ENCODE results near the gene KMT2E.

Gene KMT2E

GRCh38 chr7:105132335-105132734 is 118.3 kb downstream of the KMT2E start:
- Histone ChIP-seq H3K27me3 (ENCODE audit: control insufficient read depth, low read length) (no peaks in the 10 kb centered on the region), H3K79me2 (ENCODE audit: control insufficient read depth, low read length) (no peaks in the 10 kb centered on the region), H3K36me3 (ENCODE audit: control insufficient read depth, low read length) (no peaks in the 10 kb centered on the region), H3K4me1 (ENCODE audit: control insufficient read depth, low read length) (no peaks in the 10 kb centered on the region), H4K20me1 (ENCODE audit: control insufficient read depth, insufficient read depth, low read depth, low read length) (no peaks in the 10 kb centered on the region), H3K4me2 (ENCODE audit: low read length) (no peak overlapping the region), H3F3A (ENCODE audit: control insufficient read depth, insufficient read depth) (no peaks in the 10 kb centered on the region), H3K9me2 (replicated peaks; ENCODE audit: control insufficient read depth, low read length) (no peaks in the 10 kb centered on the region), H3K4me3 (ENCODE audit: low read length) (no peak overlapping the region), H3K9me3 (ENCODE audit: control insufficient read depth, insufficient read depth, low read length) (no peaks in the 10 kb centered on the region), H3K27ac (ENCODE audit: low read depth, low read length) (no peak overlapping the region)
- TF ChIP-seq CTCF (IDR thresholded peaks at IDR 0.05; ENCODE audit: low read depth, low read length, poor library complexity, severe bottlenecking) (no peak), EZH2phosphoT487 (IDR thresholded peaks at IDR 0.05; ENCODE audit: borderline replicate concordance, low read length) (no peak)

- no peaks in the 10 kb centered on the region for H4K20me1 ChIP-seq (ENCODE audit: control insufficient read depth, insufficient read depth, low read depth, low read length)
- no peak for TF ChIP-seq CTCF (IDR thresholded peaks at IDR 0.05; ENCODE audit: low read depth, low read length, poor library complexity, severe bottlenecking)
- no peak for TF ChIP-seq EZH2phosphoT487 (IDR thresholded peaks at IDR 0.05; ENCODE audit: borderline replicate concordance, low read length)
- H3K27ac ChIP-seq (ENCODE audit: low read depth, low read length): no peak overlapping the region
- H3K27me3 ChIP-seq (ENCODE audit: control insufficient read depth, low read length): no peaks in the 10 kb centered on the region
- no peak overlapping the region for H3K4me3 ChIP-seq (ENCODE audit: low read length)
- H3K79me2 ChIP-seq (ENCODE audit: control insufficient read depth, low read length): no peaks in the 10 kb centered on the region
- no peaks in the 10 kb centered on the region for H3K9me2 ChIP-seq (replicated peaks; ENCODE audit: control insufficient read depth, low read length)
- H3K36me3 ChIP-seq (ENCODE audit: control insufficient read depth, low read length): no peaks in the 10 kb centered on the region
- H3K4me2 ChIP-seq (ENCODE audit: low read length): no peak overlapping the region
- H3K4me1 ChIP-seq (ENCODE audit: control insufficient read depth, low read length): no peaks in the 10 kb centered on the region
- no peaks in the 10 kb centered on the region for H3F3A ChIP-seq (ENCODE audit: control insufficient read depth, insufficient read depth)
- no peaks in the 10 kb centered on the region for H3K9me3 ChIP-seq (ENCODE audit: control insufficient read depth, insufficient read depth, low read length)
Observed at GRCh38 chr7:105132835-105133234, 118.8 kb downstream of the KMT2E start.

GRCh38 chr7:105133358-105133757 is 119.4 kb downstream of the KMT2E start:
- no peaks in the 10 kb centered on the region for H3K79me2 ChIP-seq (ENCODE audit: control insufficient read depth, low read length)
- no peak overlapping the region for H3K27ac ChIP-seq (ENCODE audit: low read depth, low read length)
- TF ChIP-seq CTCF (IDR thresholded peaks at IDR 0.05; ENCODE audit: low read depth, low read length, poor library complexity, severe bottlenecking): no peak
- no peak for TF ChIP-seq EZH2phosphoT487 (IDR thresholded peaks at IDR 0.05; ENCODE audit: borderline replicate concordance, low read length)
- H3K4me1 ChIP-seq (ENCODE audit: control insufficient read depth, low read length): no peaks in the 10 kb centered on the region
- H4K20me1 ChIP-seq (ENCODE audit: control insufficient read depth, insufficient read depth, low read depth, low read length): no peaks in the 10 kb centered on the region
- no peaks in the 10 kb centered on the region for H3K27me3 ChIP-seq (ENCODE audit: control insufficient read depth, low read length)
- no peak overlapping the region for H3K4me3 ChIP-seq (ENCODE audit: low read length)
- H3F3A ChIP-seq (ENCODE audit: control insufficient read depth, insufficient read depth): no peaks in the 10 kb centered on the region
- H3K9me3 ChIP-seq (ENCODE audit: control insufficient read depth, insufficient read depth, low read length): no peaks in the 10 kb centered on the region
- no peaks in the 10 kb centered on the region for H3K9me2 ChIP-seq (replicated peaks; ENCODE audit: control insufficient read depth, low read length)
- no peak overlapping the region for H3K4me2 ChIP-seq (ENCODE audit: low read length)
- no peaks in the 10 kb centered on the region for H3K36me3 ChIP-seq (ENCODE audit: control insufficient read depth, low read length)

Data from DOHH2 (cell line).